Body of pancreas (tissue), 4 donors: ENCODE data around the gene PLCB2. TPM values are rescaled to one million over a fixed set of nuclear protein-coding genes. Genes with fewer than 3 reads are reported as not detected.

Source experiments
- ATAC-seq: fragments of 150-250 bp; one replicate; pipeline ENCODE4 v1.9.1; 2016
- DNase-seq, 4 donors: peaks; one replicate each; pipeline ENCODE4 v3.0.0-alpha.2; 2019
- H3K27ac ChIP-seq, 4 donors: fragments of 200-600 bp; sonication (generic); 1 replicate in 3 of 4; 2 replicates in 1 of 4; pipeline versions ENCODE4 v1.5.1 to v1.6.1; 2016 to 2019; ENCODE audit warnings: mild to moderate bottlenecking in 1 of 4, mixed read lengths in 1 of 4, moderate library complexity in 1 of 4
- H3K27me3 ChIP-seq, 2 donors: fragments of 200-600 bp; sonication (generic); one replicate each; pipeline ENCODE4 v1.6.0; 2016; ENCODE audit warnings: mild to moderate bottlenecking in 1 of 2
- H3K36me3 ChIP-seq, 2 donors: fragments of 200-600 bp; sonication (generic); replicated peaks in 1 of 2; 2 replicates each; pipeline ENCODE4 v1.5.1; 2016; ENCODE audit warnings: low read depth in 2 of 2; ENCODE audit not compliant: insufficient read depth in 1 of 2
- H3K4me1 ChIP-seq: fragments of 200-600 bp; sonication (generic); one replicate; pipeline ENCODE4 v1.6.0; 2016
- H3K4me3 ChIP-seq, 2 donors: fragments of 200-600 bp; sonication (generic); 1 replicate in 1 of 2; 2 replicates in 1 of 2; pipeline ENCODE4 v1.5.1; 2016 to 2019
- H3K9me3 ChIP-seq, 3 donors: fragments of 200-600 bp; sonication (generic); 1 replicate in 2 of 3; 2 replicates in 1 of 3; pipeline ENCODE4 v1.5.1; 2016
- POLR2A ChIP-seq, 3 donors: fragments of 450-650 bp; IDR thresholded peaks; one replicate each; pipeline ENCODE4 v1.6.1; 2016; ENCODE audit warnings: antibody characterized with exemption in 3 of 3, mild to moderate bottlenecking in 2 of 3
- WGBS, 2 donors: methylation state at CpG; one replicate each; pipeline ENCODE4 v1.1.5; 2017; 5-methylcytosine and 5-hydroxymethylcytosine counted together
- intact Hi-C: fragments of 100-400 bp; cut with DNase I; formaldehyde crosslinking; loops from one replicate; pipeline ENCODE4 v1.15.1; 2023
- total RNA-seq, 2 donors: library from RNA; depleted of rRNA; stranded (reverse); fragments of >200 nt; gene quantifications; one replicate each; pipeline ENCODE4 v1.1.0, GENCODE V29; 2016
- TF ChIP-seq, protein P1 (sequence below), 7 experiments: fragments of 450-650 bp in 4 of 7; fragments of 200-600 bp in 3 of 7; sonication (generic) in 3 of 7; IDR thresholded peaks; one replicate each; pipeline ENCODE4 v1.5.1; 2016 to 2019; ENCODE audit warnings: antibody characterized with exemption in 7 of 7

Gene PLCB2
- total RNA-seq, 2 donors from 2014 or later = 3.1 to 4.6 TPM

DNA sequence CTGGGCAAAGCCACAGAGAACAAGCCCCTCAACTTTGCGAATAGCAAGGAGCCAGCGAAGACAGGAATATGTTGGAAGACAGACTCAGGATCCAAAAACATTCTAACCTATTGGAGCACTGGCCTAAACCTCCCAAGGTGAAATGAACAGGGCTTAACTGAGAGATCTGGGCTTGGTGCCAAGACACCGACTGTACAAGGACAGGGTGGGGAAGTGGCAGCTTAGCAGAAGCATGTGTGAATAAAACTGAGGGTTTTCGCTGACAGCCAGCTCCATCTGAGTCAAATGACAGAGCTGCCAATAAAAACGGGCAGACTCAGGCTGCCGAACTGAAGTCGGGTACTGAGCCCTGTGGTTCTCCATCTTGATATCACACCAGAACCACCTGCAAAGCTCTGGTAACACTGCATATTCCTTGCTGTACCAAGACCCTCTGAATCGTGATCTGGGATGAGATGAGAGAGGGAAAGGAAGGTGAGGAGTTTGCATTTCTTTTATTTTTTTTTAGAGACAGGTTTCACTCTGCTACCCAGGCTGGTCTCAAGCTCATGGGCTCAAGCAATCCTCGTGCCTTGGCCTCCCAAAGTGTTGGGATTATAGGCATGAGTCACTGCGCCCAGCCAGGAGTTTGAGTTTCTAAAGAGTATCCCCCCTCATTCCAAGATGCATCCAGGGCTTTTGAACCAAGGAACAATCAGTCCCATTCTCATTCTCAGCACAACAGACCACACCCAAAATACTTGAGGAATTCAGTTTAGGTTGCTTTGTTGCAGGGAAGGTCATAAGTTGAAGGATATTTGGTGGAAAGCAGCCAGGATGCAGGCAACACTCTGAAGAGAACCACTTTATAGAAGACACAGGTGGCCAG, 6.0 kb upstream of the PLCB2 start:
- DNase-seq (peak; percentile 84 to 91 (median 90)), ATAC-seq (peak; percentile 84)
- intact Hi-C loops = no loop called here
- TF ChIP-seq, protein P1, sequence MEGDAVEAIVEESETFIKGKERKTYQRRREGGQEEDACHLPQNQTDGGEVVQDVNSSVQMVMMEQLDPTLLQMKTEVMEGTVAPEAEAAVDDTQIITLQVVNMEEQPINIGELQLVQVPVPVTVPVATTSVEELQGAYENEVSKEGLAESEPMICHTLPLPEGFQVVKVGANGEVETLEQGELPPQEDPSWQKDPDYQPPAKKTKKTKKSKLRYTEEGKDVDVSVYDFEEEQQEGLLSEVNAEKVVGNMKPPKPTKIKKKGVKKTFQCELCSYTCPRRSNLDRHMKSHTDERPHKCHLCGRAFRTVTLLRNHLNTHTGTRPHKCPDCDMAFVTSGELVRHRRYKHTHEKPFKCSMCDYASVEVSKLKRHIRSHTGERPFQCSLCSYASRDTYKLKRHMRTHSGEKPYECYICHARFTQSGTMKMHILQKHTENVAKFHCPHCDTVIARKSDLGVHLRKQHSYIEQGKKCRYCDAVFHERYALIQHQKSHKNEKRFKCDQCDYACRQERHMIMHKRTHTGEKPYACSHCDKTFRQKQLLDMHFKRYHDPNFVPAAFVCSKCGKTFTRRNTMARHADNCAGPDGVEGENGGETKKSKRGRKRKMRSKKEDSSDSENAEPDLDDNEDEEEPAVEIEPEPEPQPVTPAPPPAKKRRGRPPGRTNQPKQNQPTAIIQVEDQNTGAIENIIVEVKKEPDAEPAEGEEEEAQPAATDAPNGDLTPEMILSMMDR (IDR thresholded peaks at IDR 0.05) = no peak
- TF ChIP-seq POLR2A (IDR thresholded peaks at IDR 0.05) = no peak
- H3K36me3 ChIP-seq = no peaks in the 10 kb centered on the region
- no peaks in the 10 kb centered on the region for H3K9me3 ChIP-seq
- peak overlapping the region in 3 of 4 donors; percentile 7 to 38 (median 27) for H3K27ac ChIP-seq
- H3K4me1 ChIP-seq = peaks cover 23% of the 10 kb centered on the region
- no peaks in the 10 kb centered on the region for H3K27me3 ChIP-seq
- no peak overlapping the region for H3K4me3 ChIP-seq
- 26 to 27% methylated on average over 10 of the region's 10 CpGs for WGBS, 2 donors

DNA sequence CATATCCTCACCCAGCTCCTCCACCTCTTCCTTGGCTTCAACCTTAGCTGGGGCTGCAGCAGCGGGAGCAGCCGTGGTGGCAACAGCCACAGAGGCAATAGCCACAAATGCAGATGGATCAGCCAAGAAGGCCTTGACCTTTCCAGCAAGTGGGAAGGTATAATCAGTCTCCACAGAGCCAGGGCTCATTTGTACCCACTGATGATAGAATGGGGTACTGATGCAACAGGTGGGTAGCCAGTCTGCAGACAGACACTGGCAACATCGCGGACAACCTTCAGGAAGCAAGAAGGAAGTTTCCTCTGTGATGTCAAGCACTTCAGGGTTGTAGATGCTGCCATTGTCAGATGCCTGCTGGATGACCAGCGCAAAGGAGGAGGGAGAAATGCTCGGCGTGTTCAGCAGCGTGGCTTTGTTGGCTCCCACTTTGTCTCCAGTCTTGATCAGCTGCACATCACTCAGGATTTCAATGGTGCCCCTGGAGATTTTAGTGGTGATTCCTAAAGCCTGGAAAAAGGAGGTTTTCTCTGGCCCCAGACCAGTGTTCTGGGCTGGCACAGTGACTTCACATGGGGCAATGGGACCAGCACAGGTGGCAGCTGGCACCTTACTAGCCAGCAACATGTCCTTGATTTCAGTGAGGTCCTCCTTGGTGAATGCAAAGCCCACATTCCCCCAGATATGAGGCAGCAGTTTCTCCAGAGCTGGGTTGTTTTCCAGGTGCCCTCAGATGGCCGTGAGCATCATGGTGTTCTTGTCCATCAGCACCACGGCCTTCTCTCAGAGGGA, 4.8 kb upstream of the PLCB2 start:
- H3K4me1 ChIP-seq = peaks cover 23% of the 10 kb centered on the region
- ATAC-seq (peak; percentile 75), DNase-seq (peak; percentile 70 to 88 (median 82))
- H3K36me3 ChIP-seq = no peaks in the 10 kb centered on the region
- no peak overlapping the region for H3K4me3 ChIP-seq
- 66 to 78% methylated on average over 10 of the region's 10 CpGs for WGBS, 2 donors
- no peak for TF ChIP-seq POLR2A (IDR thresholded peaks at IDR 0.05)
- TF ChIP-seq, protein P1 (IDR thresholded peaks at IDR 0.05) = no peak
- no peaks in the 10 kb centered on the region for H3K9me3 ChIP-seq
- H3K27me3 ChIP-seq = no peaks in the 10 kb centered on the region
- H3K27ac ChIP-seq = peak overlapping the region in 3 of 4 donors; percentile 7 to 38 (median 14)
- intact Hi-C loops = no loop called here

DNA sequence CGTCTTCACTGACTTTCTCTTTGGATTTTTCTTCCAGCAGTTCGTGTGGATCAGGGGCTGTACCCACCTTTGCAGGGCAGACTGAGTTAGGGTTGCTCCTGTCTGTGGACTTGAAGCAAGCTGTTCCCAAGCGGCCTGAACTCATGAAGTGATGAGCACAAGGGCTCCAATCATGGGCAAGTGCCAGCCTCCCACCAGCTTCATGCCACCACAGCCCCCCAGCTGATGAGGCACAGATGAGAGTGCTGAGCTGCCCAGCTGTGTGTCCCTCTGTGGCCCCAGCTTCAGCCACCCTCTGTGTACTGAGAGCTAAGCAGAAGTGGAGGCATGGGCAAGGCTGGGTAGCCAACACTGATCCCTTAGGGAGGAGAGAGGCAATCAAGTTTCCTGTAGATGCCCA, 3.3 kb upstream of the PLCB2 start:
- H3K9me3 ChIP-seq = no peaks in the 10 kb centered on the region
- H3K27ac ChIP-seq = no peak overlapping the region
- H3K4me1 ChIP-seq = peaks cover 23% of the 10 kb centered on the region
- intact Hi-C loops = no loop called here
- WGBS, 2 donors = 44 to 59% methylated on average over 3 of the region's 3 CpGs
- H3K36me3 ChIP-seq = no peaks in the 10 kb centered on the region
- ATAC-seq = no peak
- H3K4me3 ChIP-seq = no peak overlapping the region
- no peak for DNase-seq
- no peaks in the 10 kb centered on the region for H3K27me3 ChIP-seq
- TF ChIP-seq POLR2A (IDR thresholded peaks at IDR 0.05) = no peak
- TF ChIP-seq, protein P1 (IDR thresholded peaks at IDR 0.05) = no peak

DNA sequence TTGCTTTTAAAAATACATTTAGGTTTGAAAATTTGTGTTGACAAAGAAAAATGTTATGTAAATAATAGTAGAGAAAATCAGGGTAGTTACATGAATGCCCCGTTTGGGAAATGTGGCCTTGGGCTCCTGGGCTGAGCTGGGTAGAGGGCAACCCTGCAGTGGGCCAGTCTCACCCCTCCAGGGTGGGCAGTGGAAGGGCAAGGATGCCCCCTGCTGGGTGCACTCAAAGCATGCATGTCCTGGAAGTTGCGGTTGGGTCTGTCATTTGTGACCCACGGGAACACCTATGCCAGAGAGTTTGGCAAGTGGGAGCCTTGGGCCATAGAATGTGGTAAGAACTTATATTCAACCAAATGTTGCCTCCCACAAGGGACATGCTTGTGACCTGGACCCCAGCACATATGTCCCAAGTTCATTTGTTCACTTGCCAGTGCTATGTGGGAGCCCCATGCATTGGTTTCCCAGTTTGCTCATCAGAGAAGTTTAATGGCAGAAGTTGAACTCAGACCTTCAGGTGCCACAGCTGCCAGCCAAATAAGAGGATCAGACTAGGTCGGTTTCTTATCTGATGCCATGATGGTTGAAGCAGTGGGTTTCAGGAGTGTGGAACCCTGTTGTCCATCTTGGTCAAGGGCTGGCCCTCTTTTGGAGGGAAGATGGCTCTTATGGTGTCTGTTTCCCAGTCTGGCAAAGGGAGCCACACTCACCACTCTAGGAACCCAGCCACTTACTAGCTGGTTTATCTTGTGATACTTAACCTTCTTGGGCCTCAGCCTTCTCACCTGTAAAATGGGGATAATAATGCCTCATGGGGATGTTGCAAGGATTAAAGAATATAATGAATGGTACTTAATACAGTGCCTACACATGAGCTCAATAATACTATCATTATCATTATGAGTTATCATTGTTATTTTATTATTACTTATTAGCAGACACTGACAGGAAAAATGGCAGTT, 2.5 kb upstream of the PLCB2 start:
- no peak overlapping the region for H3K4me3 ChIP-seq
- intact Hi-C loops = no loop called here
- H3K4me1 ChIP-seq = peaks cover 23% of the 10 kb centered on the region
- no peaks in the 10 kb centered on the region for H3K36me3 ChIP-seq
- H3K27ac ChIP-seq = no peak overlapping the region
- WGBS, 2 donors = 21 to 34% methylated on average over 3 to 4 of the region's 4 CpGs
- no peaks in the 10 kb centered on the region for H3K9me3 ChIP-seq
- DNase-seq = peak; percentile 45 to 68 (median 55)
- H3K27me3 ChIP-seq = no peaks in the 10 kb centered on the region
- TF ChIP-seq POLR2A (IDR thresholded peaks at IDR 0.05) = no peak
- TF ChIP-seq, protein P1 (IDR thresholded peaks at IDR 0.05) = peak; percentile 23 to 80 (median 50)
- ATAC-seq = peak; percentile 43
